ENCODE results near the gene MFF. TPM values are rescaled to one million over a fixed set of nuclear protein-coding genes. Genes with fewer than 3 reads are reported as not detected.
A peak's percentile ranks its signal among the peaks of the same experiment; 100 is the strongest.

Gene MFF
- polyA plus RNA-seq, 3 donors, result 39.4 to 100 (median 91.7) TPM

- DNase-seq, result no peak
- H3K4me1 Mint-ChIP-seq, result peaks cover 22% of the 10 kb centered on the region
- no peak overlapping the region for H3K4me2 ChIP-seq (replicated peaks; ENCODE audit: extremely low read depth, low read length, poor library complexity, severe bottlenecking)
Measured at GRCh38 chr2:227322530-227323205, 2.4 kb upstream of the MFF start.

GRCh38 chr2:227323818-227324217 is 1.2 kb upstream of the MFF start:
- Histone ChIP-seq H4K20me1 (ENCODE audit: insufficient read depth, low read length) (peaks cover 5% of the 10 kb centered on the region), H3K36me3 (replicated peaks in 1 of 2; ENCODE audit: control insufficient read depth in 1 of 2, insufficient read depth in 2 of 2, low read length in 2 of 2) (peaks cover 0 to 4% of the 10 kb centered on the region in 2 donors), H3K4me2 (replicated peaks; ENCODE audit: extremely low read depth, low read length, poor library complexity, severe bottlenecking) (no peak overlapping the region), H3K9me3 (replicated peaks in 1 of 2; ENCODE audit: control insufficient read depth in 1 of 2, insufficient read depth in 1 of 2, low read length in 2 of 2) (peaks cover 0 to 9% of the 10 kb centered on the region in 2 donors), H3K27ac (ENCODE audit: low read depth in 1 of 2, low read length in 2 of 2) (no peak overlapping the region), H2AFZ (ENCODE audit: insufficient read depth, low read depth, low read length, poor library complexity, severe bottlenecking) (peak overlapping the region; percentile 98), H3K79me2 (ENCODE audit: insufficient read depth, low read length) (peaks cover 40% of the 10 kb centered on the region), H3K9ac (ENCODE audit: insufficient read depth, low read length, poor library complexity, severe bottlenecking) (no peak overlapping the region), H3K27me3 (ENCODE audit: control insufficient read depth in 2 of 2, insufficient read depth in 2 of 2, low read length in 2 of 2) (peaks cover 0 to 2% of the 10 kb centered on the region in 2 donors), H3K4me3 (replicated peaks in 1 of 3; ENCODE audit: low read depth in 2 of 3, low read length in 3 of 3) (no peak overlapping the region), H3K4me1 (ENCODE audit: control insufficient read depth in 1 of 2, insufficient read depth in 2 of 2, low read length in 2 of 2) (peaks cover 17 to 28% of the 10 kb centered on the region in 2 donors)
- peaks cover 4 to 5% (median 5%) of the 10 kb centered on the region in 3 donors for H3K27me3 Mint-ChIP-seq (ENCODE audit: low read depth in 3 of 3)
- no peak overlapping the region for H3K4me3 Mint-ChIP-seq
- peaks cover 8 to 12% of the 10 kb centered on the region in 2 donors for H3K36me3 Mint-ChIP-seq
- intact Hi-C loops (cut with micrococcal nuclease), result no loop called here
- H3K9me3 Mint-ChIP-seq, result peaks cover 13 to 22% (median 16%) of the 10 kb centered on the region in 7 donors
- WGBS (ENCODE audit: insufficient coverage), result no CpG with 5 or more reads among the region's 4 CpGs
- no peak for DNase-seq
- H3K4me1 Mint-ChIP-seq, result peaks cover 29% of the 10 kb centered on the region
- no peak for TF ChIP-seq CTCF (IDR thresholded peaks at IDR 0.05)
- no peak overlapping the region for H3K27ac Mint-ChIP-seq

More at GRCh38 chr2:227322530-227323205, 2.4 kb upstream of the MFF start:
- Mint-ChIP-seq H3K27ac (no peak overlapping the region), H3K9me3 (peaks cover 15 to 22% (median 18%) of the 10 kb centered on the region in 7 donors), H3K36me3 (peaks cover 4 to 8% of the 10 kb centered on the region in 2 donors), H3K4me3 (no peak overlapping the region), H3K27me3 (ENCODE audit: low read depth in 3 of 3) (peaks cover 4 to 5% (median 5%) of the 10 kb centered on the region in 3 donors)
- Histone ChIP-seq H3K4me1 (ENCODE audit: control insufficient read depth in 1 of 2, insufficient read depth in 2 of 2, low read length in 2 of 2) (peaks cover 17 to 24% of the 10 kb centered on the region in 2 donors), H3K9me3 (replicated peaks in 1 of 2; ENCODE audit: control insufficient read depth in 1 of 2, insufficient read depth in 1 of 2, low read length in 2 of 2) (peaks cover 0 to 9% of the 10 kb centered on the region in 2 donors), H4K20me1 (ENCODE audit: insufficient read depth, low read length) (no peaks in the 10 kb centered on the region), H3K27me3 (ENCODE audit: control insufficient read depth in 2 of 2, insufficient read depth in 2 of 2, low read length in 2 of 2) (peaks cover 0 to 2% of the 10 kb centered on the region in 2 donors), H3K4me3 (replicated peaks in 1 of 3; ENCODE audit: low read depth in 2 of 3, low read length in 3 of 3) (no peak overlapping the region), H3K36me3 (replicated peaks in 1 of 2; ENCODE audit: control insufficient read depth in 1 of 2, insufficient read depth in 2 of 2, low read length in 2 of 2) (no peaks in the 10 kb centered on the region), H3K9ac (ENCODE audit: insufficient read depth, low read length, poor library complexity, severe bottlenecking) (no peak overlapping the region), H2AFZ (ENCODE audit: insufficient read depth, low read depth, low read length, poor library complexity, severe bottlenecking) (no peak overlapping the region), H3K27ac (ENCODE audit: low read depth in 1 of 2, low read length in 2 of 2) (no peak overlapping the region), H3K79me2 (ENCODE audit: insufficient read depth, low read length) (peaks cover 28% of the 10 kb centered on the region)
- TF ChIP-seq CTCF (IDR thresholded peaks at IDR 0.05), result no peak
- WGBS (ENCODE audit: insufficient coverage), result 96% methylated on average over 5 of the region's 5 CpGs
- intact Hi-C loops (cut with micrococcal nuclease), result no loop called here

All from CD14-positive monocyte (primary cell).